IPS DF 4.7 (cell line): Measurements from ENCODE around the gene PTPRF.
A peak's percentile ranks its signal among the peaks of the same experiment; 100 is the strongest.

Source experiments
- DNase-seq: peaks from one replicate; pipeline ENCODE4 v3.0.0-alpha.2; 2013; ENCODE audit warnings: low spot score; ENCODE audit errors: extremely low read depth

Gene PTPRF

GRCh38 chr1:43577655-43578542, 47.2 kb downstream of the PTPRF start:
- no peak for DNase-seq

- DNase-seq: no peak
Measured at GRCh38 chr1:43580039-43580438, 49.4 kb downstream of the PTPRF start.

GRCh38 chr1:43582162-43582566, 51.5 kb downstream of the PTPRF start:
- DNase-seq: no peak

- DNase-seq: no peak
Measured at GRCh38 chr1:43583058-43583457, 52.4 kb downstream of the PTPRF start.

GRCh38 chr1:43584204-43584603, 53.5 kb downstream of the PTPRF start:
- DNase-seq: no peak

- no peak for DNase-seq
Measured at GRCh38 chr1:43585557-43585956, 54.9 kb downstream of the PTPRF start.

- DNase-seq: no peak
Measured at GRCh38 chr1:43586136-43586731, 55.6 kb downstream of the PTPRF start.

DNA sequence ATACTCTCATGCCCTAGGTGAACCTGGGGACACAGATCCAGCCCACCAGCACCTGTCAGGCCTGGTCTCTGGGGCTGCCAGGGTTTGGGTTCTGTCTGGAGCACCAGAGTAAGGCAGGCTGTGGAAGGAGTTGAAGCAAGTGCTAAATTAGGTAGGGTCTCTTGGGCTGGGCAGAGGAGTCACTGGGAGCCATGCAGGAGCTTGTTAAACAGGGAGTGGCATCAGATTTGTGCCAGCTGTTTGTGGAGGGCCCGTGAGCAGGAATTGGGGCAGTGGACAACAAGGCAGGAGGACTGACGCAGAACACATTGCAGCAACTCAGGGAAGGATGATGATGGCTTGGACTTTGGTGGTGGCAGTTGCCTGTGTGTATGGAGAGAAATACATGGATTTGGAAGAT, 56.3 kb downstream of the PTPRF start:
- DNase-seq: no peak

DNA sequence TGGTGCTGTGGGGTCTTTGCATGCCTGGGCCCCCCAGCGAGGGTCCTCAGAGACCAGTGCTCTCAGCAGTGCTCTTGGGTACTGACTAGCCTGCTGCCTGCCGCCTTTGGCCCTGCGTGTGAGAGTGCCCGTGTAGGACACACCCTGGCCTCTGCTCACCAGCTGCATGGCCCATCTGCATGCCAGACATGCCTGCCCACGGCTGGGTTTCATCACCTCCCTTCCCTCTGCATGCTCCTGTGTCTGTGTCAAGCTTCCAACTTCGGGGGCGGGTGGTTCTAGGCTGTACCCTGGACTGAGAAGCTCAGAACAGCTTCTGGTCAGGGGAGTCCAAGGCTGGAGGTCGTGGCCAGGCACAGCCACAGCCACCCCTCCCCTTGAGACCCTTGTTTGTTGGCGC, 56.9 kb downstream of the PTPRF start:
- DNase-seq: no peak

DNA sequence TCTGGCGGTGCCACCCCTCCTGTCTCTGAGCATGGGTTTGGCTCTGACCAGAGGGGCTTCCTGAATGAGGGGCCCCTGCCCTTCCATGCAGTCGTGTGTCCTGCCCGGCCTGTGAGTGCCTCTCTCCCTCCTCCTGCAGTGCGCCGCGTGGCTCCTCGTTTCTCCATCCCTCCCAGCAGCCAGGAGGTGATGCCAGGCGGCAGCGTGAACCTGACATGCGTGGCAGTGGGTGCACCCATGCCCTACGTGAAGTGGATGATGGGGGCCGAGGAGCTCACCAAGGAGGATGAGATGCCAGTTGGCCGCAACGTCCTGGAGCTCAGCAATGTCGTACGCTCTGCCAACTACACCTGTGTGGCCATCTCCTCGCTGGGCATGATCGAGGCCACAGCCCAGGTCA, 57.9 kb downstream of the PTPRF start:
- no peak for DNase-seq

- peak; percentile 9 for DNase-seq
Measured at GRCh38 chr1:43590388-43590925, 59.8 kb downstream of the PTPRF start.

DNA sequence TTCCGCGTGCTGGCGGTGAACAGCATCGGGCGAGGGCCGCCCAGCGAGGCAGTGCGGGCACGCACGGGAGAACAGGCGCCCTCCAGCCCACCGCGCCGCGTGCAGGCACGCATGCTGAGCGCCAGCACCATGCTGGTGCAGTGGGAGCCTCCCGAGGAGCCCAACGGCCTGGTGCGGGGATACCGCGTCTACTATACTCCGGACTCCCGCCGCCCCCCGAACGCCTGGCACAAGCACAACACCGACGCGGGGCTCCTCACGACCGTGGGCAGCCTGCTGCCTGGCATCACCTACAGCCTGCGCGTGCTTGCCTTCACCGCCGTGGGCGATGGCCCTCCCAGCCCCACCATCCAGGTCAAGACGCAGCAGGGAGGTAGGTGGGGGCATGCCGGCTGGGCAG, 60.5 kb downstream of the PTPRF start:
- no peak for DNase-seq

DNA sequence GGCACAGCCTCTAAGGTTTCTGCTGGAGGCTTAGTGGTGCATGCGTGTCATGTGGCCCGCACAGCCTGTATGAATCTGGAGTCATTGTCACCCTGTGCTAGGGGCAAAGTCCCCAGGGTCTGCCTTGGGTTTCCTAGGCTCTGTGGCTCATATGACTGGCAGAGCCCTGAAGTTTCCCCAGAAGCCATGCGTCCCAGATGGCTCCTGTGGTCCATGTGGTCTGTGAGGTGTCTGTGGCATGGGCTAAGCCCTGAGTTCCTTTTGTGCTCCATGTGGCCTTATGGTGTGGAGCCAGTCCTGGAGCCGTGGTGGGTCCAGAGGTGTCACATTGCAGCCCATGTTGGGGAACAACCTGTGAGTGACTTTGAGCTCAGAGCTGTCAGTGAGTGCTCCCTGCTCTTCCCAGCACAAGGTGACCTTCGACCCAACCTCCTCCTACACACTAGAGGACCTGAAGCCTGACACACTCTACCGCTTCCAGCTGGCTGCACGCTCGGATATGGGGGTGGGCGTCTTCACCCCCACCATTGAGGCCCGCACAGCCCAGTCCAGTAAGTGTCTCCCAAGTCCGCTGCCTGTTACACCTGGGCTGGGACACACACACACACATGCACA, 61.5 kb downstream of the PTPRF start:
- DNase-seq: no peak

DNA sequence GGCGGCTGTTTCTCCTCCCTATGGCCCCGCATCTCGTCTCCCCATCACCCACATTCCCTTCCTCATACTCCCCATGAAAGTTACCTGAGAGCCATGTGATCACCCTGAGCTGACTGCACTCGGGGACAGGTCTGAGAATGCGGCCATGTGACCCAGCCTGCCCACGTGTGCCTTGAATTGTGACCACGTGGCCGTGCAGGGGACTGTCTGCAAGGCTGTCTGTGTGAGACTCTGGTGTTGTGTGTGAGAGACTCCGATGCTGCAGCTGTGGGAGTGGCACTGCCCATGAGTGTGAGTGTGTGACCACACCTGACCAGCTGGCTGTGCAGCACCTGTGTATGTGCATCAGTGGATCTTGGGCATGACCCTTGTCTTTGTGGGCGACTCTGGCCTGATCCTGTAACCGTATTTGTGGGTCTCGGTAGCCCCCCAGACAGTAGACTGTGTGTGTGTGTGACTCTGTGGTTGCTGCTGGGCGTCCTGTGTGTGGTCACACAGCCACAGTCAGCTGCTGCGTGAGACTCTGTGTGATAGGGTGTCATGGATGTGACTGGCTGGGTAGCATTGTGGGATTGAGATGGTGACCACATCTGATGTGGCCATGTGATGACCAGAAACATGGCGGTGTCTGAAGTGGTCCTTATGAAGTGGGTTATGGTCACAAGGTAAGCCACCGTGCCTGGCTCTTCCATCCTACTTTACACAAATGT, 62.4 kb downstream of the PTPRF start:
- DNase-seq: no peak

- no peak for DNase-seq
Measured at GRCh38 chr1:43596579-43596978, 65.9 kb downstream of the PTPRF start.

DNA sequence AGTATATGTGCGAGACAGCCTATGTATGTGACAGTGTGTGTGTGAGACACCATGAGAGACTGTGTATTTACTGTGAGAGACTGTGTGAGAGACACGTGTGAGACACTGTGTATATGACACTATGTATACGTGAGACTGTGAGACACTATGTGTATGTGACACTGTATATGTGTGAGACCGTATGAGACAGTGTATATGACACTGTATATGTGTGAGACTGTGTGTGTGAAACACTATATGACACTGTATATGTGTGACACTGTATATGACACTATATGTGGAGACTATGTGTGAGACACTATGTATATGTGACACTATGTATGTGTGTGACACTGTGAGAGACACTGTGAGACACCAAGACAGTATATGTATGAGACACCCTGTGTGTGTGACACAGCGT, 66.3 kb downstream of the PTPRF start:
- no peak for DNase-seq

GRCh38 chr1:43597721-43598120, 67.0 kb downstream of the PTPRF start:
- no peak for DNase-seq

DNA sequence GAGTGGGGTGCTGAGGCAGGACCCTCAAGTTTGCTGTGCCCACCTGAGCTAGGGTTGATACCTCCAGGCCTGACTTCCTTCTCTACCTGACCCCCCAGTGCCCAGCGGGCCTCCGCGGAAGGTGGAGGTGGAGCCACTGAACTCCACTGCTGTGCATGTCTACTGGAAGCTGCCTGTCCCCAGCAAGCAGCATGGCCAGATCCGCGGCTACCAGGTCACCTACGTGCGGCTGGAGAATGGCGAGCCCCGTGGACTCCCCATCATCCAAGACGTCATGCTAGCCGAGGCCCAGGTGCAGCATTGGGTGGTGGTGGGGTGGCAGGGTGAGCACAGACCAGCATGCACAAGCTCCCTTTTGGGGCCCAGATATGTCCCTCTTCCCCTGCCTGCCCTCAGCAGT, 67.9 kb downstream of the PTPRF start:
- DNase-seq: no peak

DNA sequence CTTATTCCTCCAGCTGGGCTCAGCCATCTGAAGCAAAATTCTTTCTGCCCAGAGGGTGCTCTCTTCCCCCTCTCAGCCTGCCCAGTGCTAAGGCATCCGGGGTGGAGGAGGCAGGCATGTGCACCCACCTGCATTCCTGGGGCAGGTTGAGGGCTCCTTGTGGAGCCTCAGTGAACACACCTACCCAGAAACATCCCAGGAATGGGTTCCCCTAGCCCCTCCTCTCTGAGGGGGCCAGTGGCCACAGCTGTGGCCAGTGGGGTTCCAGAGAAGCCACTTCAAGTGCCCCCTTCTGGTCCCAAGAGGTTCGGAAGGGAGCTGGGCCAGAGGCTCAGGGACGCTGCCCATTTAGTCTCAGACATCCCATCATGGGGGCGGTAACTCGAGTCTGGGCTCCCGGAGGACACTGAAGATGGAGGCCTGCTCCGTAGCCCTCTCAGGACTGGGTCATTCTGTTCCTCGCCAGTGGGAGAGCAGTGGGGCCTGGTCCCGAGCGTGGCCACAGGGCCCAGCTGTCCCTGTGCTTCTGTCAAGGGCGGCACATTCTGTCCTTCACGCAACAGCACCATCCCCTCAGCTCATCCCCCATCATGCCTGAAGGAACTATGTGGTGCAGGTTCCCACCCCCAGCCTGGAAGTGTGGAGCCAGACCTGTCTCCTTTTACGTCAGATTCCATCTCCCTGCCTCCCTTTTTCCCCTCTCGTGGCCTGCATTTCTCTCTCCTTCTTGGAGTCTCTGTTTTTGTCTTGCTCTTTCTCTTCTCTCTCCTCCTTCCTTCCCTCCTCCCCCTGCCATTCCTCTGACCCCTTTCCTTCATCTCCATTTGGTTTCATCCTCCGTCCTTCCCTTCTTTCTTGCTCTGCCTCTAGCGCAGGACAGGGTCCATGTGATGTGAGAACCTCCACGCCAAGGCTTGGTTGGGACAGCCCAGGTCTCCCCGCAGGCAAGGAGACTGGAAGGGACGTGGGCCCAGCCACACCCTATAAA, 69.6 kb downstream of the PTPRF start:
- DNase-seq: no peak

DNA sequence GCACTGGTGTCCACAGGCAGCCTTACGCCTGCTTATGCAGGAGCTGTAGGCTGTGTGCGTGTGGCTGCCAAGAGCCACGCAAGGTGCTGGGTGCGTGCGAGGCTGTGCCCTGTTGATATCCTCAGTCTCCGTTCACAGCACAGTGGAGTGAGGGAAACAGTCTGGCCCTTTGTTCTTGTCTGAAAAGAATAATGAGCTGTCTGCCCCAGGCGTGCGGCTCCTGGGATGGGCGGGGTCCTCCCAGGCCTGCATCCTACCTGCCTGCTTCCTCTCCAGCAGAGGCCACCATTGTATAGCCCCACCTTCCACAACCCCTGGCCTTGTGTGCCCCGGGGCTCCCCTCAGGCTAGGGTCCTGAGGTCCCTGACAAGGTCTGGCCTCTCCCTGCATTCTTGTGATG, 72.3 kb downstream of the PTPRF start:
- DNase-seq: no peak
